K562 (cell line): Measurements from ENCODE around the gene PADI4. TPM values are rescaled to one million over a fixed set of nuclear protein-coding genes. Genes with fewer than 3 reads are reported as not detected.

Experiments used
- JUN ChIP-seq, 2 experiments: sonication (generic) in 1 of 2; formaldehyde crosslinking in 1 of 2; IDR thresholded peaks; 2 replicates each; pipeline versions ENCODE4 v1.6.1 to v1.8.0; 2012 to 2022; ENCODE audit warnings: borderline replicate concordance in 2 of 2, mild to moderate bottlenecking in 2 of 2, improper control_type of control experiment in 1 of 2, low read depth in 1 of 2, low read length in 1 of 2, missing genetic modification reagents in 1 of 2
- PBX2 ChIP-seq, 2 experiments: IDR thresholded peaks in 1 of 2; conservative IDR thresholded peaks in 1 of 2; 2 replicates each; pipeline ENCODE4 v1.6.1; 2016; ENCODE audit warnings: low read depth in 2 of 2, mild to moderate bottlenecking in 1 of 2, missing compliant biosample characterization in 1 of 2, missing genetic modification characterization in 1 of 2, moderate library complexity in 1 of 2
- PCBP1 ChIP-seq: fragments of 200-400 bp; formaldehyde crosslinking; IDR thresholded peaks from 2 replicates; pipeline ENCODE4 v1.6.1; 2018; ENCODE audit warnings: mild to moderate bottlenecking, low read depth, low read length; ENCODE audit not compliant: poor library complexity, severe bottlenecking
- TSC22D4 ChIP-seq: fragments of 450-650 bp; IDR thresholded peaks from 2 replicates; pipeline ENCODE4 v1.6.1; 2016; ENCODE audit warnings: missing genetic modification characterization, missing biosample characterization, control low read depth
- ZNF134 ChIP-seq: fragments of 250-450 bp; sonication (Bioruptor Pico); conservative IDR thresholded peaks from 2 replicates; pipeline ENCODE4 v1.4.0; 2020
- ZZZ3 ChIP-seq: fragments of 450-650 bp; IDR thresholded peaks from 2 replicates; pipeline ENCODE4 v1.6.1; 2016; ENCODE audit warnings: antibody characterized with exemption, mild to moderate bottlenecking, moderate library complexity
- polyA plus RNA-seq, 8 experiments: library from polyadenylated mRNA; depleted of rRNA in 4 of 8; stranded (reverse) in 5 of 8; unstranded in 3 of 8; fragments of >200 nt; fragmentation: Nextera tagmentation in 2 of 8; fragmentation: Illumina TruSeq in 1 of 8; extraction: Ambion mirVana in 2 of 8; extraction: Trizol in 1 of 8; gene quantifications; 2 replicates each; pipeline versions ENCODE4 v1.2.1 to v1.2.3, GENCODE V29; 2011 to 2014; ENCODE audit warnings: inconsistent platforms in 1 of 8, missing spikeins in 1 of 8
- total RNA-seq, 7 experiments: library from RNA; depleted of rRNA in 6 of 7; stranded (reverse); fragments of >200 nt in 6 of 7; fragmentation: Illumina TruSeq in 2 of 7; extraction: Trizol in 2 of 7; gene quantifications; 2 replicates each; pipeline versions ENCODE4 v1.2.1 to v1.2.3, GENCODE V29; 2011 to 2021; ENCODE audit warnings: low replicate concordance in 1 of 7
- TF ChIP-seq, protein P1 (sequence below): sonication (generic); formaldehyde crosslinking; IDR thresholded peaks from 2 replicates; pipeline ENCODE4 v1.8.1; 2023; ENCODE audit warnings: missing genetic modification reagents, mild to moderate bottlenecking, borderline replicate concordance
- TF ChIP-seq, protein P2 (sequence below): sonication (generic); formaldehyde crosslinking; IDR thresholded peaks from 2 replicates; pipeline ENCODE4 v1.9.0; 2022; ENCODE audit warnings: mild to moderate bottlenecking, missing genetic modification reagents
- TF ChIP-seq, protein P3 (sequence below): sonication (generic); formaldehyde crosslinking; IDR thresholded peaks from 2 replicates; pipeline ENCODE4 v1.5.0; 2020; ENCODE audit warnings: missing genetic modification reagents
- TF ChIP-seq, protein P4 (sequence below): fragments of 450-650 bp; formaldehyde crosslinking; IDR thresholded peaks from 2 replicates; pipeline ENCODE4 v1.4.0; 2020; ENCODE audit warnings: mild to moderate bottlenecking, moderate library complexity

The PADI4 gene
- total and polyA plus RNA-seq, 9 of the 15 experiments (the other 6 are each of a cell fraction or from before 2014, with no cell fraction given): 0.22 to 0.33 TPM; not detected in 7

- TF ChIP-seq, protein P1, sequence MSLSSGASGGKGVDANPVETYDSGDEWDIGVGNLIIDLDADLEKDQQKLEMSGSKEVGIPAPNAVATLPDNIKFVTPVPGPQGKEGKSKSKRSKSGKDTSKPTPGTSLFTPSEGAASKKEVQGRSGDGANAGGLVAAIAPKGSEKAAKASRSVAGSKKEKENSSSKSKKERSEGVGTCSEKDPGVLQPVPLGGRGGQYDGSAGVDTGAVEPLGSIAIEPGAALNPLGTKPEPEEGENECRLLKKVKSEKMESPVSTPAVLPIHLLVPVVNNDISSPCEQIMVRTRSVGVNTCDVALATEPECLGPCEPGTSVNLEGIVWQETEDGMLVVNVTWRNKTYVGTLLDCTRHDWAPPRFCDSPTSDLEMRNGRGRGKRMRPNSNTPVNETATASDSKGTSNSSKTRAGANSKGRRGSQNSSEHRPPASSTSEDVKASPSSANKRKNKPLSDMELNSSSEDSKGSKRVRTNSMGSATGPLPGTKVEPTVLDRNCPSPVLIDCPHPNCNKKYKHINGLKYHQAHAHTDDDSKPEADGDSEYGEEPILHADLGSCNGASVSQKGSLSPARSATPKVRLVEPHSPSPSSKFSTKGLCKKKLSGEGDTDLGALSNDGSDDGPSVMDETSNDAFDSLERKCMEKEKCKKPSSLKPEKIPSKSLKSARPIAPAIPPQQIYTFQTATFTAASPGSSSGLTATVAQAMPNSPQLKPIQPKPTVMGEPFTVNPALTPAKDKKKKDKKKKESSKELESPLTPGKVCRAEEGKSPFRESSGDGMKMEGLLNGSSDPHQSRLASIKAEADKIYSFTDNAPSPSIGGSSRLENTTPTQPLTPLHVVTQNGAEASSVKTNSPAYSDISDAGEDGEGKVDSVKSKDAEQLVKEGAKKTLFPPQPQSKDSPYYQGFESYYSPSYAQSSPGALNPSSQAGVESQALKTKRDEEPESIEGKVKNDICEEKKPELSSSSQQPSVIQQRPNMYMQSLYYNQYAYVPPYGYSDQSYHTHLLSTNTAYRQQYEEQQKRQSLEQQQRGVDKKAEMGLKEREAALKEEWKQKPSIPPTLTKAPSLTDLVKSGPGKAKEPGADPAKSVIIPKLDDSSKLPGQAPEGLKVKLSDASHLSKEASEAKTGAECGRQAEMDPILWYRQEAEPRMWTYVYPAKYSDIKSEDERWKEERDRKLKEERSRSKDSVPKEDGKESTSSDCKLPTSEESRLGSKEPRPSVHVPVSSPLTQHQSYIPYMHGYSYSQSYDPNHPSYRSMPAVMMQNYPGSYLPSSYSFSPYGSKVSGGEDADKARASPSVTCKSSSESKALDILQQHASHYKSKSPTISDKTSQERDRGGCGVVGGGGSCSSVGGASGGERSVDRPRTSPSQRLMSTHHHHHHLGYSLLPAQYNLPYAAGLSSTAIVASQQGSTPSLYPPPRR (CRISPR knock-in tag): no peak
- TF ChIP-seq, protein P2, sequence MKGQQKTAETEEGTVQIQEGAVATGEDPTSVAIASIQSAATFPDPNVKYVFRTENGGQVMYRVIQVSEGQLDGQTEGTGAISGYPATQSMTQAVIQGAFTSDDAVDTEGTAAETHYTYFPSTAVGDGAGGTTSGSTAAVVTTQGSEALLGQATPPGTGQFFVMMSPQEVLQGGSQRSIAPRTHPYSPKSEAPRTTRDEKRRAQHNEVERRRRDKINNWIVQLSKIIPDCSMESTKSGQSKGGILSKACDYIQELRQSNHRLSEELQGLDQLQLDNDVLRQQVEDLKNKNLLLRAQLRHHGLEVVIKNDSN (CRISPR knock-in tag): peak; percentile 83
- TF ChIP-seq TSC22D4 (tag): no peak
- no peak for TF ChIP-seq ZNF134 (CRISPR knock-in tag)
- no peak for TF ChIP-seq ZZZ3
- no peak for TF ChIP-seq PBX2 (CRISPR knock-in tag; IDR thresholded peaks at IDR 0.05; ENCODE audit: low read depth)
- TF ChIP-seq PBX2 (tag; conservative IDR thresholded peaks at IDR 0.05; ENCODE audit: low read depth): no peak
- TF ChIP-seq PCBP1: no peak
- TF ChIP-seq, protein P3, sequence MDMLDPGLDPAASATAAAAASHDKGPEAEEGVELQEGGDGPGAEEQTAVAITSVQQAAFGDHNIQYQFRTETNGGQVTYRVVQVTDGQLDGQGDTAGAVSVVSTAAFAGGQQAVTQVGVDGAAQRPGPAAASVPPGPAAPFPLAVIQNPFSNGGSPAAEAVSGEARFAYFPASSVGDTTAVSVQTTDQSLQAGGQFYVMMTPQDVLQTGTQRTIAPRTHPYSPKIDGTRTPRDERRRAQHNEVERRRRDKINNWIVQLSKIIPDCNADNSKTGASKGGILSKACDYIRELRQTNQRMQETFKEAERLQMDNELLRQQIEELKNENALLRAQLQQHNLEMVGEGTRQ: peak; percentile 80
- TF ChIP-seq JUN (IDR thresholded peaks at IDR 0.05; ENCODE audit: borderline replicate concordance, low read depth, low read length): no peak
- TF ChIP-seq JUN (CRISPR knock-in tag; IDR thresholded peaks at IDR 0.05; ENCODE audit: borderline replicate concordance): no peak
- TF ChIP-seq, protein P4, sequence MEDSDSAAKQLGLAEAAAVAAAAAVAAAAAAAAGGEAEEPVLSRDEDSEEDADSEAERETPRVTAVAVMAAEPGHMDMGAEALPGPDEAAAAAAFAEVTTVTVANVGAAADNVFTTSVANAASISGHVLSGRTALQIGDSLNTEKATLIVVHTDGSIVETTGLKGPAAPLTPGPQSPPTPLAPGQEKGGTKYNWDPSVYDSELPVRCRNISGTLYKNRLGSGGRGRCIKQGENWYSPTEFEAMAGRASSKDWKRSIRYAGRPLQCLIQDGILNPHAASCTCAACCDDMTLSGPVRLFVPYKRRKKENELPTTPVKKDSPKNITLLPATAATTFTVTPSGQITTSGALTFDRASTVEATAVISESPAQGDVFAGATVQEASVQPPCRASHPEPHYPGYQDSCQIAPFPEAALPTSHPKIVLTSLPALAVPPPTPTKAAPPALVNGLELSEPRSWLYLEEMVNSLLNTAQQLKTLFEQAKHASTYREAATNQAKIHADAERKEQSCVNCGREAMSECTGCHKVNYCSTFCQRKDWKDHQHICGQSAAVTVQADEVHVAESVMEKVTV (CRISPR knock-in tag): no peak
Measured at GRCh38 chr1:17377325-17377953, 69.4 kb downstream of the PADI4 start (continued).
